ENCODE measurements around the gene WDR53. TPM values are rescaled to one million over a fixed set of nuclear protein-coding genes. Genes with fewer than 3 reads are reported as not detected.
"Not testable (repeated sequence)": the region's sequence is repeated elsewhere in the genome, so short reads cannot be mapped to it uniquely, and the experiment has no call there.

Gene WDR53
- total RNA-seq, 1 donor from 2014 or later = 9.7 TPM

DNA sequence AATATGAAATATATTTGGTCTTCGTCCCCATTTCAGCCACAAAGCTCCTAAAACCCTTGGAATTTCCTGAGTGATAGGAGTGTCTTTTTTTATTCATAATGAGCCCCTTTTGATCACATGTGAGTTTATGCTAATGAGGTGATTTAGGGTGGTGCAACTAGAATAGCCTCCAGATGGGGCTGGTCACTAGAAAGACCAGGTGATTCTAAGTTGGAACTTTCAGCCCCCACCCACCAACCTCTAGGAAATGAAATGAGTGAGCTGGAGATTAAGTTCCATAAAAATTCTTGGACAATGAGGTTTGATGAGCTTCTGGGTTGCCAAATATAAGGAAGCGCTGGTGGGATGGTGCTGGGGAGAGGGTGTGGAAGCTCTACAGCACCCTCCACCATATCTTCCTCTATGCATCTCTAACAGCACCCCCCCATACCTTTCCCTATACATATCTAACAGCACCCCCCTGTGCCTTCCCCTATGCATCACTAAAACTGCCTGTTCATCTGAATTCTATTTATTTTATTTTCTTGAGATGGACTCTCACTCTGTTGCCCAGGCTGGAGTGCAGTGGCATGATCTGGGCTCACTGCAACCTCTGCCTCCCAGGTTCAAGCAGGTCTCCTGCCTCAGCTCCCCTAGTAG lies 51.1 kb downstream of the WDR53 start:
- DNase-seq = no peak

DNA sequence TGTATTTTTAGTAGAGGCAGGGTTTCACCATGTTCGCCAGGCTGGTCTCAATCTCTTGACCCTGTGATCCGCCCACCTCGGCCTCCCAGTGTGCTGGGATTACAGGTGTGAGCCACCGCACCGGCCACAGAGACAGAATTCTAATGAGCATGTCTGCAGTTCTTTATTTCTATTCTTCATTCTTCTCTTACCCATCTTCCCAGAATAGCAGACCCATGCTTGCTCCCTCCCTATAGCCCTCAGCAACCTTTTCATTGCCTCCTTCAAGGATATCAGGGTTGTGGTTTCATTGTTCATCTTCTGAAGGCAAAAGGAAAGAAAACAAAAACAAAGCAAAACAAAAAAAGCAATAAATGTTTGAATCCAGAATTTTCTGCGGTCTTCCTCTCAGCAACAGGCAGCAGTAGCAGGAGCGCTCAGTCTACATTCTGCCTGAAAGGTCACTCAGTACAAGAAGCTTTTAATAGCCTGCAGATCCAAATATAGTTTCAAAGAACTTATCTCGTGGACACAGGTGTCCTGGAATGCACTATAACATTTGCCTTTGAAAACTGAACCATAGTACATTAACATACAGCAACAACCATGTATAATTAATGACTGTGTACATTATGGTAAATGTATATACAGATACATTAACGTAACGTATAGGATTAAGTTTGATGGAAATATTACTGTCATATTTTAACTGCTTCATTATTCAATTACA lies 53.3 kb downstream of the WDR53 start, which contains the start of gene SMCO1:
SMCO1 (minus strand) TSS at position 434 of the 709 bp plus-strand sequence; CDS start at position 297, 137 bp downstream.
- DNase-seq = no peak

DNA sequence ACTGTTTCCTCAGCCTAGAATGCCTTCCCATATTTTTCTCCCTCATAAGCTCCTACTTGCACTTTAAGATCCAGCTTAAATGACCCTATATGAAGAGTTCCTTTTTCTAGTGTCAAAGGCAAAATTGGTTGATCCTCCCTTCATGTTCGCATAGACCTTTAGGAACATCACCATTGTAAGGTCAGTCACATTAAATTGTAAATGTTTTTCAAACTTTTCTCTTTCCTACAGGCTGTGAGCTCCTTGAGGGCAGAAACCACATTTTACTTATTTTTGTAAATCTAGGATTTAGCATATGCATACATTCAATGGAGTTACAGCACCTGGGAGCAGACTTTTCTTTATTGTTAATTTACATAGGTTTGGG lies 54.0 kb downstream of the WDR53 start:
- no peak for DNase-seq

DNA sequence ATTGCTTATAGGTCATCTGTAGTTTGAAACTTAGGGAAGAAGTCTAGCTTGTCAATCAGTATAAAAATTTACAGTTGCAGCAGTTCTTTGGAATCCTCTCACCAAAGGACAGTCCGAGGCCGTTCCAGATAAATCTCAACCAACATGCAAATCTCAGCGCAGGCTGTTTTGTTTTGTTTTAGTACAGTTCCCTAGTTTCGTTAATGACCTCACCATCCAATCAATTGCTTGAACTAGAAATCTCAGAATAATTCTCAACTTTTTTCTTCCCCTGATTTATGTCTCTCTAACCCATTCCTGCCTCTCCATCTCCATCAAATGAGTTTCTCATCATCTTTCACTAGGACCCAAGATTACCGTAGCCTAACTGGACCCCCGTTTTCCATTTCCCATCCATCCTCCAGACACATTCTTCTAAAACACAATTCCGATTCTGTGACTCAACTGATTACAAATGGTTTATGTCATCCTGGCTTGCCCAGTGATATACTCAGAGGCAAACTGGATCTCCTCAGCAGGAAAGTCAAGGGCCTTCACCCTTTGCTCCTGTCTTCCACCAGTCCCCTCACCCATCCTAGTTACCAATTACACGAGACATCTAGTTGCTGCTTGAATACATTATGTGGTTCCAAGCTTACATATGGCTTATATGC lies 54.5 kb downstream of the WDR53 start:
- DNase-seq = no peak

DNA sequence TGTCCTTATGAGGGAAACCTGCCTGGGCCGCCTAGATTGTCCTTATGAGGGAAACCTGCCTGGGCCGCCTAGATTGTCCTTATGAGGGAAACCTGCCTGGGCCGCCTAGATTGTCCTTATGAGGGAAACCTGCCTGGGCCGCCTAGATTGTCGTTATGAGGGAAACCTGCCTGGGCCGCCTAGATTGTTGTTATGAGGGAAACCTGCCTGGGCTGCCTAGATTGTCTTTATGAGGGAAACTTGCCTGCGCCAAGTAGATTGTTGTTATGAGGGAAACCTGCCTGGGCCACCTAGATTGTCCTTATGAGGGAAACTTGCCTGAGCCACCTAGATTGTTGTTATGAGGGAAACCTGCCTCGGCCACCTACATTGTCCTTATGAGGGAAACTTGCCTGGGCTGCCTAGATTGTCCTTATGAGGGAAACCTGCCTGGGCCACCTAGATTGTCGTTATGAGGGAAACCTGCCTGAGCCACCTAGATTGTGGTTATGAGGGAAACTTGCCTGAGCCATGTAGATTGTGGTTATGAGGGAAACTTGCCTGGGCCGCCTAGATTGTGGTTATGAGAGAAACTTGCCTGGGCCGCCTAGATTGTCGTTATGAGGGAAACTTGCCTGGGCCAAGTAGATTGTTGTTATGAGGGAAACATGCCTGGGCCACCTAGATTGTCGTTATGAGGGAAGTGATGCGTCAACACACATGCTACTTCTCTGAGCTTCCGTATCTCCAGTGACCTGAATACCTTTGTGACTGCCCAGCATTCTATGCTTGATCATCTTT lies 56.5 kb downstream of the WDR53 start:
- not testable (repeated sequence) for DNase-seq

DNA sequence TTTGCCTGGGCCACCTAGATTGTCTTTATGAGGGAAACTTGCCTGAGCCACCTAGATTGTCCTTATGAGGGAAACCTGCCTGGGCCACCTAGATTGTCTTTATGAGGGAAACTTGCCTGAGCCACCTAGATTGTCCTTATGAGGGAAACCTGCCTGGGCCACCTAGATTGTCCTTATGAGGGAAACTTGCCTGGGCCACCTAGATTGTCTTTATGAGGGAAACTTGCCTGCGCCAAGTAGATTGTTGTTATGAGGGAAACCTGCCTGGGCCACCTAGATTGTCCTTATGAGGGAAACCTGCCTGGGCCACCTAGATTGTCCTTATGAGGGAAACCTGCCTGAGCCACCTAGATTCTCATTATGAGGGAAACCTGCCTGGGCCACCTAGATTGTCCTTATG lies 57.2 kb downstream of the WDR53 start:
- DNase-seq = not testable (repeated sequence)

DNA sequence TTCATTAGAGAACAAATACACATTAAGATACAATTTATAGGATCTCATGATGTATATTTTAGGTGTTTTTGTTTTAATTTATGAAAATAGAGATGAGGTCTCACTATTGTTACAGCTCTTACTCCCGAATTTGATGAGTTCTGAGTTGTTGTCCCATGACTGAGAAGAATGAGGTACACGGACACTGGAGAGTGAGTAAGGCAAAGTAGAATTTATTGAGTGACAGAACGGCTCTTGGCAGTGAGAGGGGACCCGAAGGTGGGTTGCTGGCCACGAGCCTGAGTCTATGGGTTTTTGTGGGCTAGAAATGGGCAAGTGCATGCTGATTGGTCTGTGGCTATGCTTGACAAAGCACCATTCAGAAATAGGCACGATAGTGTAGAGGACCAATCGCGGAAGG lies 61.7 kb downstream of the WDR53 start:
- DNase-seq = no peak

DNA sequence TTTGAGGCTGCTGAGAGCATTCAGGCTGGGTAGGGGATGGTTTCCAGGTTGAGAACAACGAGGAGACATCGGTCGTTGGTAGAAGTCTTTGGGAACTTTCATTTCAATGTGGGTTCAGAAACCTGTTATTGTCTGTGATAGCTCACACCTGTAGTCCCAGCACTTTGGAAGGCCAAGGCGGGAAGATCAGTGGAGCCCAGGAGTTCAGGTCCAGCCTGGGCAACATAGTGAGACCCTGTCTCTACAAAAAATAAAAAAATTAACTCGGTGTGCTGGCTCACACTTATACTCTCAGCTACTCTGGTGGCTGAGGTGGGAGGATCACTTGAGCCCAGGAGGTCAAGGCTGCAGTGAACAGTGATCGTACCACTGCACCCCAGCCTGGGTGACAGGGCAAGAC lies 63.8 kb downstream of the WDR53 start:
- DNase-seq = no peak

Small RNAs within 50 kb of the gene (small RNA-seq; reads per million reads assigned to genes)
- not detected for gene RPS29P3 (ENCODE audit: low replicate concordance)

Other genes with a start within 250 kb of the WDR53 start
- gene TM4SF19, start 230.2 kb downstream of the WDR53 start, total RNA-seq = not detected
- 29.8 TPM for gene UBXN7, start 136.1 kb downstream of the WDR53 start, total RNA-seq
- gene RNF168, start 64.8 kb downstream of the WDR53 start, total RNA-seq = 18.2 TPM
- gene SMCO1, start 53.2 kb downstream of the WDR53 start, total RNA-seq = 0.79 TPM
- 15.0 TPM for gene FBXO45, start 106 bp upstream of the WDR53 start, total RNA-seq
- 3.9 TPM for gene NRROS, start 71.1 kb upstream of the WDR53 start, total RNA-seq
- gene CEP19, start 143.7 kb upstream of the WDR53 start, total RNA-seq = 1.3 TPM
- gene PIGX, start 143.8 kb upstream of the WDR53 start, total RNA-seq = 18.9 TPM
- gene PAK2, start 171.3 kb upstream of the WDR53 start, total RNA-seq = 35.9 TPM

Measured in skin of body (tissue), 3 donors.